NT2/D1 (cell line): ENCODE measurements around the gene RPS6KC1.

Experiments
- DNase-seq: peaks from one replicate; pipeline ENCODE4 v3.0.0-alpha.2; 2011; ENCODE audit warnings: low read depth, low spot score
- H3K27me3 ChIP-seq: 2 replicates; pipeline ENCODE4 v1.6.0; 2011; ENCODE audit warnings: mild to moderate bottlenecking; ENCODE audit not compliant: insufficient read length, insufficient read depth
- H3K36me3 ChIP-seq: 2 replicates; pipeline ENCODE4 v1.6.1; 2011; ENCODE audit warnings: mild to moderate bottlenecking, low read length, mixed read lengths; ENCODE audit not compliant: insufficient read depth, insufficient read length
- H3K4me1 ChIP-seq: 2 replicates; pipeline ENCODE4 v1.5.1; 2011; ENCODE audit not compliant: insufficient read depth, insufficient read length
- H3K4me3 ChIP-seq: 2 replicates; pipeline ENCODE4 v1.5.1; 2011; ENCODE audit warnings: low read depth; ENCODE audit not compliant: insufficient read length
- H3K9ac ChIP-seq: 2 replicates; pipeline ENCODE4 v1.6.0; 2011; ENCODE audit warnings: low read depth; ENCODE audit not compliant: insufficient read length
- H3K9me3 ChIP-seq: 2 replicates; pipeline ENCODE4 v1.5.1; 2011; ENCODE audit warnings: mild to moderate bottlenecking, low read length; ENCODE audit not compliant: insufficient read depth
- SUZ12 ChIP-seq: IDR thresholded peaks from 2 replicates; pipeline ENCODE4 v1.6.1; 2011; ENCODE audit not compliant: insufficient read length, insufficient read depth; ENCODE audit errors: extremely low read depth
- YY1 ChIP-seq: IDR thresholded peaks from 2 replicates; pipeline ENCODE4 v1.6.1; 2011; ENCODE audit not compliant: insufficient read length, insufficient read depth
- ZNF274 ChIP-seq: IDR thresholded peaks from 2 replicates; pipeline ENCODE4 v1.6.1; 2011; ENCODE audit warnings: mild to moderate bottlenecking, low read depth, low read length

Gene RPS6KC1

GRCh38 chr1:213051127-213051880 lies at the start of gene RPS6KC1:
Gene RPS6KC1 (plus strand): TSS chr1:213051241. CDS start chr1:213051405, 164 bp downstream.
- DNase-seq = peak; percentile 87
- Histone ChIP-seq H3K4me1 (no peaks in the 10 kb centered on the region), H3K36me3 (peaks cover 6% of the 10 kb centered on the region), H3K27me3 (no peaks in the 10 kb centered on the region), H3K9ac (peak within 1 kb of the TSS; percentile 94), H3K9me3 (no peaks in the 10 kb centered on the region), H3K4me3 (peak within 1 kb of the TSS; percentile 95)
- TF ChIP-seq ZNF274 (no peak), SUZ12 (no peak), YY1 (no peak)

GRCh38 chr1:213003256-213003655 lies 47.8 kb upstream of the RPS6KC1 start:
- Histone ChIP-seq H3K9me3 (no peaks in the 10 kb centered on the region), H3K27me3 (no peaks in the 10 kb centered on the region), H3K36me3 (peaks cover 76% of the 10 kb centered on the region), H3K4me1 (no peaks in the 10 kb centered on the region), H3K4me3 (no peak overlapping the region), H3K9ac (no peak overlapping the region)
- TF ChIP-seq ZNF274 (no peak), SUZ12 (no peak), YY1 (no peak)
- no peak for DNase-seq

- no peak overlapping the region for H3K4me3 ChIP-seq
- H3K9ac ChIP-seq = no peak overlapping the region
- peaks cover 70% of the 10 kb centered on the region for H3K36me3 ChIP-seq
- no peaks in the 10 kb centered on the region for H3K9me3 ChIP-seq
- no peaks in the 10 kb centered on the region for H3K27me3 ChIP-seq
- DNase-seq = no peak
- H3K4me1 ChIP-seq = no peaks in the 10 kb centered on the region
- TF ChIP-seq YY1 = no peak
- no peak for TF ChIP-seq ZNF274
- no peak for TF ChIP-seq SUZ12
Observed at GRCh38 chr1:213008564-213008963, 42.5 kb upstream of the RPS6KC1 start.

- TF ChIP-seq ZNF274 (no peak), SUZ12 (no peak), YY1 (no peak)
- Histone ChIP-seq H3K36me3 (peaks cover 24% of the 10 kb centered on the region), H3K4me3 (peak overlapping the region; percentile 94), H3K27me3 (no peaks in the 10 kb centered on the region), H3K9me3 (no peaks in the 10 kb centered on the region), H3K9ac (peak overlapping the region; percentile 97), H3K4me1 (no peaks in the 10 kb centered on the region)
- no peak for DNase-seq
Observed at GRCh38 chr1:213014642-213015041, 36.4 kb upstream of the RPS6KC1 start.

- Histone ChIP-seq H3K9ac (peak within 1 kb of the TSS; percentile 97), H3K36me3 (peaks cover 24% of the 10 kb centered on the region), H3K9me3 (no peaks in the 10 kb centered on the region), H3K27me3 (no peaks in the 10 kb centered on the region), H3K4me1 (no peaks in the 10 kb centered on the region), H3K4me3 (peak within 1 kb of the TSS; percentile 94)
- peak; percentile 99 for DNase-seq
- TF ChIP-seq YY1 = peak; percentile 95
- TF ChIP-seq SUZ12 = no peak
- no peak for TF ChIP-seq ZNF274
Observed at GRCh38 chr1:213015099-213016050, 35.7 kb upstream of the RPS6KC1 start, which contains the start of gene ANGEL2. Gene ANGEL2 (minus strand): TSS chr1:213015867. CDS start chr1:213015671, 196 bp downstream.

GRCh38 chr1:213017447-213018273 lies 33.4 kb upstream of the RPS6KC1 start:
- no peak overlapping the region for H3K4me3 ChIP-seq
- no peaks in the 10 kb centered on the region for H3K9me3 ChIP-seq
- no peak for DNase-seq
- H3K27me3 ChIP-seq = no peaks in the 10 kb centered on the region
- H3K36me3 ChIP-seq = peaks cover 6% of the 10 kb centered on the region
- no peak overlapping the region for H3K9ac ChIP-seq
- H3K4me1 ChIP-seq = no peaks in the 10 kb centered on the region
- TF ChIP-seq SUZ12 = no peak
- TF ChIP-seq ZNF274 = no peak
- no peak for TF ChIP-seq YY1
